Anterior cingulate cortex (tissue), 58 donors: ENCODE measurements around the gene GDF2.

Experiments
- DNase-seq, 58 donors: peaks; one replicate each; lab custom pipeline; 2025; lab: John Stamatoyannopoulos, UW

The GDF2 gene

DNA sequence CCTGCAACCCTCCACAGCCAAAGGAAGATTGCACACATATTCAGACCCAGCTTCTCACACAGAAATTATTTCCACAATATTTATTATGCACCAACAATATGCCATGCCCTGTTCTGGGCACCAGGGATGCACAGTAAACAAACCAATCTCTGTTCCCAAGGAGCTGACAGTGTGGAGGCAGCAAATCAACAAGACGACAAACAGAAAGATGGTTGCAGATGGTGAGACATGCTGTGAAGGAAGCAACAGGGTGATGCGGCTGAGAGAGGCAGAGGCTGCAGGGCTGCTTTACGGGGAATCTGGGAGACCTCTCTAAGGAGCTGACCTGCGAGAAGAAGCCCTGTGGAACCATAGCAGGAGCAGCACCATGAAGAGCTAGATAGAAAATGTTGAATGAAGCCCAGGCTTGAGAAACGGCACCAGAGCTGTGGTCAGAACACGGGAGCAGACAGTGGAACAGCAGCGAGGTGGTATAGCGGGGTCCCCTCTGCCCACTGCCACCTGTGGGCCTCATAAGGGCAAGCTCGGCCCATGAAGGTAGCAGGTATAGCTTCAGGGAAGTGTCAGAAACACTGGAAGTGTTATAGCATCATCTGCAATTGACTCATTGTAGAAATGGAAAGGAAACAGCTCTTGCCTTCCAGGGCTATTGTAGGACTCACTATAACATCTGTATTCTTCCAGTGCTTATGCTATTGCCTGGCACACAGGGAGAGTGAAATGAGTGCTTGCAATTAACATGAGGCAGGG lies 43.4 kb downstream of the GDF2 start:
- no peak for DNase-seq

DNA sequence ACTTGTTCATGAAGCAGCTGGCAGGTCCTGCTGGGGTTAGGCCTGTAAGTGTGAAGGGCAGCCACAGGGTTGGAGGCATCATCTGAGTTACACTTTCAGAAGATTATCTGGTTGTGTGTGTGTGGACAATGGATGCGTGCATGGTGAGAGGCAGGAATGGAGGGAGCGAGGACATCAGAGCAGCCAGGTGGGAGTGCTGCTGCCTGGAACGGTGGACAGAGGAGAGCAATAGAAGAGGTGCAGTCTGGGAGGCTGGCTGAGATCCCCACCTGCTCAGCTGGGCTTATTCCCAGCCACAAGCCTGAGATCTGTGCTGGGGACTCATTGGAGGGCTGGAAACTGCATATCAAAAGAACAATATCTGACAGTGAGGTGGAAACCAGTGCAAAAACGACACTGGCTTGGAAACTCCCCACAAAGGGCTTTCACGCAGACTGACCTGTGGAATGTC lies 44.0 kb downstream of the GDF2 start:
- no peak for DNase-seq

DNA sequence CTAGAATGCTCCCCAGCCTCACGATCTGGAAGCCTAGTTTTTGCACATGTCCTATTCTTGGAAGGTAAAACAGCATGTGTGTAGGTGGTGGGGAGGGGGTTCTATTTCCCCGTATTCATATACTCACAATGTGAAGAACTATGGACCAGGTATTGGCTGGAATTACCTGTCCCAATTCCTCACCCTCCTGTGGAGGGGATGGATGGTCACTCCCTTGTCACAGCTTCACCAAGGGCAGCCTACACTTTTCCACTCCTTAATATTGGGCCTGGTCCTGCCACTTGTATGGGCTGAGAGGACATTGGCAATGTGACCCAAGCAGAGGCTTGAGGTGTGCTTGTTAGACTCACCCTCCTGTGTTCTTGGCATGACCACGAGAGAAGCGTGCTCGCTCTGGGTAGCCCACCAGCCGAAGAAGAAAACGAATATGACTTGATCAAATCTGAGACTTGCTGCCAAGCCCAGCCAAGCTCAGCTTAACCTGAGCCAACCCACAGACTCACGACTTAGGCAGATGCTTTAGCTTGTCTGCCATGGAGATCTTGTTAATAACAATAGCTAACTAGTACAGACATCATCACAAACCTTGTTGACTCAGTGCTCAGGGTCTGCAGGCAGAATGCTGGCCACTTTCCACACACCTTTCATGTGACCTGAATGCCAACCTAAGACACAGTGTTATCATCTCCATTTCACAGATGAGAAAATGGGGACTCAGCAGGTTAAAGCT lies 44.6 kb downstream of the GDF2 start:
- no peak for DNase-seq

DNA sequence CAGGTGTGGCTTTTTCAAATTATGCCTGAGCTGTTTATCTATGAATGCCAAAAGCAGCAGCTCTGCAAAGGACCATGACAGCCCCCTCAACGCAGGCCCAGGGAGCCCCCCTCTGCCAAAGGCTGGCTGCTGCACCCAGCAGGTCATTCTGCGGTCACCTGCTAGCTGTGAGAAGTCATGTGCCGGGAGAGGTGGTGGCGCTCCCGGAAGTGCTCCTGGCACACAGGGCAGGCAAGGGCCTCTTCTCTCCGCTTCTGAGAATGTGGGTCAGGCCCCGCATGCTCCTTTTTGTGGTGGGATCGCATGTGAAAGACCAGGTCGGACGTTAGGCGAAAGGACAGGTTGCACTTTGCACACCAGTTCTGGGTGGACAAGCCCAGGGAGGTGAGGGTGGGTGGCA lies 45.4 kb downstream of the GDF2 start:
- no peak for DNase-seq

DNA sequence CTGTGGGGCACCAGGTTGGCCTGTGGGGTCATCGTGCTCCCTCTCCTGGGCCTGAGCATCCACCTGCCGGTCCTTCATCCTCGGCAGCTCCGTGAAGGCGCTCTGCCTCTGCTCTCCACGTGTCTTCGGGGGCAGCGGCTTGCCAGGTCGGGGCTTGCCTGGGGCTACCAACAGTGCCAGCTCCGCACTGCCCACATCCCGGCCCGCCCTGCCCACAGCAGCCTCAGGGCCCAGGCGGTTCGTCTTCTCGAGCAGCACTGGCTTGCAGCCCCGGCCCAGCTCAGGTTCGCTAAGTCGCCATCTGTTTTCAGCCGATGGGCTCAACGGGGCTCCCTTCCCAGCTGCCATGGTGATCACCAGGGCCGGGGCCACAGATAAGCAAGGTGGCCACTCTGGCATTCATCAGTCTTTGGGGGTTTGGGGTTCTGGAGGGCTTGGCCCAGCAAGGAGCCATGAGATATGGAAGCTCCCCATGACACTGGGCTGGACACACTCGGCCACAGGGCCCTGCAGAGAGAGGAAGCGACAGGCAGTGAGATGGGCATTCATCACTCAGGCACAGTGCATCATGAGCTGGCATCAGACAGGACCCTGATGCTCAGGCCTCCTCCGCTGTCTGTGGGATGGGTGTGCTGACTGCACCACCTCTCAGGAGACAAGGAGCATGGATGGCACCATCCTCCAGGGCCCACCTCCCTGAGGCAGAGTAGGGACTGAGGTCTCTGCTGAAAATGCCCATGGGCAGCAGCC lies 46.4 kb downstream of the GDF2 start:
- DNase-seq = no peak

DNA sequence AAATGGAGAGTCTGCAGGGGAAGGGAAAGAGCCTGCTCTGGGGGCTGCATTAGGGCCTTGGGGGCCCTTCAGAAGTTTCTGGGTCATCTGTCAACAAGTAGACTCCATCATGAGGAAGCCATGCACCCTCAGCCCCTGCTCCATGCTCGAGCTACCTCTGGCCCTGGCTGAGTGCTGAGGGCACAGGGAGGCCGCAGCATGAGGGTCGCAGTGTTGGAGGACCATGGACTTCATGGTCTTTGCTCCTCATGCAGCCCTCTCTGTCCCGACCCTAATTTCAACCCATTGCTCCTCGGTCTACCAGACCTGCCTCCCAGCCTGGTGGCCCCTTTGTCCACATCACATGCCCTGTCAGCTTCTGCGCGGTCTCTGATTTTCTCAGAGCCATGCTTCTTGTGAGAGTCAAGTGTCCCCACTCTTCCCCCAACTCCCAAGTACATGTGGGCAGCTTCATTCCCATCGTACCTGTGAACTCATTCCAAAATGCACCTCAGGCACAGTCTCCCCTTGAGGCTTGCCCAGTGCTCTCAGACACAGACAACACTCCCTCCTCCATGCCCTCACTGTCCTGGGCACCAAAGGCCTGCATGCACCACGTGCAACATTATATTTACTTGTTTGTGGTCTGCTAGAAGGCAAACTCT lies 47.1 kb downstream of the GDF2 start:
- no peak for DNase-seq

DNA sequence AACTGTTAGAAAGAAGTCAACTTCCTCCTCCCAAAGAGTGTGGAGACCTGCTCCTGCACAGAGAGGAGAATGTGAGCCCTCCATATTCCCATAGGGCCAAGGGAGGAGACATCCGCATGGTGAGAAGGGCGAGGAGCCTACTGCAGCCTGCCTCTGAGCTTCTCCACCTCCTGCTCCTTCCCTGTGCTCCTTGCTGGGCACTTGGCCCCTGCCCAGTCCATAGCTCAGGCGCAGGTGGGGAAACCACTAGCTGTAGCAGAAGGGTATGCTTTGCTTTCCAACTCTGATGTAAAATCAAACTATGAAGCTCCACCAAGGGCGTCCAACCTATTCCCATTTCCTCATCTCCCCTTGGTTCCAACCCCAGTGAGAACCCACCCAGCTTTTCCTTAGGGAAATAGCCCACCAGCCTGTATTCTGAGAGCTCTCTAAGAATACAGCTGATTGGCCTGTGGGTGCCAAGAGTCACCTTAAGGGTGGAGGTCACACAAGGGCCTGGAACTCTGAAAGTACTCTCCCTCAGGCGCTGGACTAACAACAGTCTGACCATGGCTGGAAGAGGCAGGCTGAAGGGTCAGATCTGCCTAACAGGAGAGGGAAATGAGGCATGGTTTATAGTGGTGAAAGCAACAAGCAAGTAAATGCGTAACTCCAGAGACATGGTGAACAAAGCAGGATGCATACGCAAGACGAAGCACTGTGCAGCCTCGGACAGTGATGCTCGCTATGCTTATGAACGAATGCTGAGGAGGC lies 47.9 kb downstream of the GDF2 start:
- no peak for DNase-seq

DNA sequence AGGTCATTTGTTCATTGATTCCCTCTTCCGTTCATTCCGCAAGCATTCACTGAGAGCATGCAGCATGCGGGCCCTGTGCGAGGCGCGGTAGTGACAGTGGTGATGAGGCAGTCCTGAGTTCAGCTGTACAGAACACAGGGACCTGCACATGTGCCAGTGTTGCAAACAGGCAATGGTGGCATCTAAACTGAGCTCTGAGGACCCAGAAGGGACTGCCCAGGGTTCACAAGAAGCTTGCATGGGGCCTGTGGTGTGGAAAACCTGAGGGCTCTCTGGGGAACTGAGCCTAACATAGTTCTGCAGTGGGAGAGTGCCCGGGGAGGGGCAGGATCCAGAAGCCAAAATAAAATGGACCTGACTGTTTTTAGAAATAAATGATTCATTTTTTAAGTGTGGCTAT lies 48.6 kb downstream of the GDF2 start:
- no peak for DNase-seq

DNA sequence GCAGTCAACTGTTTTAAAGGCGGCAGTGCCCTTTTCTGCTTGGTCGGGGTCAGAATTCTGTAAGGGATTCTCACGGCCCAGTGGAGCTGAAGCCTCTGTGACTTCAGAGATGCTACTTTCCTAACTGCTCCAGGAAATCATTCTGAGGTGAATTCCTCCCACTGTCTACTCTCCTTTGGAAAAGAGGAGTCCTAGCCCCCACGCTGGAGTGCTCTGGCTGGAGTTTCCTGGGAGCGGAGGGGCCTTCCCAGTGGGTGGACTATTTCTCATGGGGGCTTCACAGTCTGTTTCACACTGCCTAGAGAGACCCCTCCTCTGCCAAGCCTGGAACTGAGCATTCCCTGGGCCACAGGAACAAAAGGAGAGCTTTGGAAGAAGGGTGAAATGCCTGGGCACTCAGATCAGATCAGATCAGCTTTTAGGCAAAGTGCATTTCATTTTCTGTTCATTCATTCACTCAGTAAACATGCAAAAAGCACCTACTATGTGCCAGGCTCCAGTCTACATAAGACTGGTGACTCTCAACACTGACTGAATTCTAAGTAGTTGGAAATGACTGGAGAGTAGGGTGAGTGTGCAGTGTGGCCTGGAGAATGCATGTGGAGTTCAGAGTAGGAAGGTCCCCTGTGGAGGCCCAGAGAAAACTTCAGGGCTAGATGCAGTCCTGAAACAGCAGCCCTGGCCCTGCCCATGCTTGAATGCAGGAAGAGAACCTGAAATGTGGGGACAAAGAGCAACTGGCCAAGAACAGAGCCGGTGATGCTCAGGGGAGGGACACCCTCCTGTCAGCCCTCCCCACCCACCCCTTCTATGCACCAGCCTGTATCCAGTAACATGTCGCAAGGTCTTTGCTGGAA lies 49.6 kb downstream of the GDF2 start:
- DNase-seq = no peak

DNA sequence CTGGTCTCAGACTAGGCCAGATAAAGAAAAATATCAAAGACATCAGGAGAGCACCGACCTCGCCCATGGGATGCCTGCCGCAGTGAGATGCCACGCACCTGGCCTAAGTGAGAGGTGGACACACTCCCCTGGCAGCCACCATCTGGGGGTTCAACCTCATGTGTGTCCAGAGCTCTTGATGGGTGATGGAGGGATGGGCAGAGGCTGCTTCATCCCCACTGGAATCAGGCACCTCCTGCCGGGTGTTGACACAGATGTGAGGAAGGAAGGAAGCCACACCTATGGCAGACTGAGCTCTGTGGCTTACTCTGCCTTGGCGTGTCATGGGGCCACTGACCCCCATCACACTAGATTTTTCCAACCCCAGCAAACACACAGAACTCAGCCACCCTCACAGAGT lies 50.5 kb downstream of the GDF2 start:
- no peak for DNase-seq

DNA sequence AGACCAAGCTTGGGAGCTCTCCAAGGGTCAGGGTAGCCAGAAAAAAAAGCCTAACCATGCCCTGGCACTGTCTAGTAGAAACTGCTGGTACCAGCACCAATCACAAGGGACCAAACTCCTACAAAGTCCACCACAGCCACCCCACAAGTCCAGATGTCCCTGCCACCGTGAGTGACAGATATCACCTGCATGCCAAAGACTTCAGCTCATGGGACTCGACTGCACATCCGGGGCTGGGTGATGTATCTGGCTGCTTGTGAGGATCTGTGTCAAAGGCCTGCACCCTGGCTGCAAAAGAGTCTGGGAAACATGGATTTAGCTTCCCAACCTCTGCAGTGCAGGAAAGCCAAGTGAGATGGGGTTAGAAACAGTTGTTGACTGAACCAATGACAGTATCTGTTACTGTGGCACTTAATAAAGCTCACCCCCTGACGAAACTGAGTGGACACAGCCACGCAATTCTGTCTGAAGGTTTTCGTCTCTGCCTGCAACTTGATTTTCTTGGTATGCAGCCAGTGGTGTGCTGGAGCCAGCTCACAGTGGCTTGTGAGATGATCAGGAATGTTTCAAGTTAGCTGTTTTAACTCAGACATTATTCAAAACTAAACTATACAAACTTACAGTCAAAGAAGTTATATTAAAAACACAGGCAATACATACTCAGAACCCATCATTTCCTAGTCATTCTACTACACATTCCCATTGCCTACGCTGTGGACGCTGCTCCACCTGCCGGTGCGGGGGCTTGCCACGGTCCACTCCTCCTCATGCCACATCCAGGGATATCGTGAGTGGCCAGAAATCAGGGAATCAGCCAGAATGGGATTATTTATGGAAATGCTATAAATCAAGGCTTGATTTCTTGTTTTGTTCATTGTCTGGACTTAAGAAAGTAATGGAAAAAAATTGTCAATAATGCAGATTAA lies 52.6 kb downstream of the GDF2 start:
- DNase-seq = no peak

DNA sequence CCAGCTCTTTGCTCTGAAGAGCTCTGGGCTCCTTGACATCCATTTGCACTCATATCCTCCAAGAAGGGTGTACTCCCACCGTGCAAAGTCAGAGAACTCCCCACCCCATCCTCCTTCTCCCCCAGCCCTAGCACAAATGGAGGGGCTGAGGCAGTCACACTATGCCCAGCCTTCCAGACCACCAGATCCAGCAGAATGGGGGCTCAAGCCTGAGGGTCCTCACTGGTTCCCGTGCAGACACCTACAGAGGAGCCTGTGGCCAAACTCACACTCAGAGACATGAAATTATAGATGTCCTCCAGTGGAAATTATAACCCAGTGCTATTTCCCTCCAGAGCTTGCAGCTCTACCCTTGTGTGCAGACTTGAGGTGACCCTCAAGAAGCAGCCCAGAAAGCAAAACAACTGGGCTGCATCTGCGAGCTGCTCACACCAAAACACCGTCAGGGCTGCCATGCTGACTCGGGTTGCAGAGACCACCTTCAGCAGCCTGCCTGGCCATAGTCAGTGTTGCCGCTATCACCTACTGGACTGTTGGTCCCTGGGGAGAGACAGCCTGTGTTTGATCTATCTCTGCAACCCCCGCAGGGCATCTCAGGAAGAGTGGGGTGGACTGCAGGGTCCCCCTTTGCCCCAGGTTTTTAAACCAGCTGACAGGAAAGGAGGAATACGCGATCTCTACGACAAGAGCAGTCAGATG lies 54.4 kb downstream of the GDF2 start:
- DNase-seq = no peak
